Activated CD4-positive, alpha-beta T cell treated with anti-CD3 and anti-CD28 coated beads for 4 hours (primary cell): ENCODE measurements around the gene RSPH9.
A peak's percentile ranks its signal among the peaks of the same experiment; 100 is the strongest.

Experiments used
- DNase-seq, 2 donors: peaks; one replicate each; pipeline ENCODE4 v3.0.0-alpha.2; 2020

RSPH9 gene

GRCh38 chr6:43668151-43669028 is 23.6 kb downstream of the RSPH9 start:
- DNase-seq: peak; percentile 23 to 35

- no peak for DNase-seq
Observed at GRCh38 chr6:43669050-43669921, 24.4 kb downstream of the RSPH9 start.

GRCh38 chr6:43669922-43670622 is 25.2 kb downstream of the RSPH9 start:
- no peak for DNase-seq

- no peak for DNase-seq
Observed at GRCh38 chr6:43670623-43670986, 25.8 kb downstream of the RSPH9 start.

GRCh38 chr6:43671011-43671800 is 26.4 kb downstream of the RSPH9 start:
- no peak for DNase-seq

- DNase-seq: no peak
Observed at GRCh38 chr6:43671801-43672690, 27.2 kb downstream of the RSPH9 start.

- no peak for DNase-seq
Observed at GRCh38 chr6:43673444-43674084, 28.7 kb downstream of the RSPH9 start.

GRCh38 chr6:43674291-43674690 is 29.5 kb downstream of the RSPH9 start:
- no peak for DNase-seq

- no peak for DNase-seq
Observed at GRCh38 chr6:43674921-43675320, 30.1 kb downstream of the RSPH9 start.

- DNase-seq: no peak
Observed at GRCh38 chr6:43676962-43677606, 32.2 kb downstream of the RSPH9 start.

- no peak for DNase-seq
Observed at GRCh38 chr6:43677759-43678158, 32.9 kb downstream of the RSPH9 start.

- no peak for DNase-seq
Observed at GRCh38 chr6:43678341-43678740, 33.5 kb downstream of the RSPH9 start.

- DNase-seq: no peak
Observed at GRCh38 chr6:43679057-43679456, 34.2 kb downstream of the RSPH9 start.

GRCh38 chr6:43680308-43681200 is 35.7 kb downstream of the RSPH9 start:
- DNase-seq: no peak

- DNase-seq: no peak
Observed at GRCh38 chr6:43681303-43681702, 36.5 kb downstream of the RSPH9 start.

GRCh38 chr6:43682724-43683429 is 38.0 kb downstream of the RSPH9 start:
- no peak for DNase-seq

GRCh38 chr6:43683708-43684455 is 39.0 kb downstream of the RSPH9 start:
- no peak for DNase-seq

- no peak for DNase-seq
Observed at GRCh38 chr6:43687079-43687436, 42.2 kb downstream of the RSPH9 start.
